Neural cell (in vitro differentiated cells): ENCODE data around the gene GABBR2.

Experiments used
- EP300 ChIP-seq: fragments of 450-650 bp; conservative IDR thresholded peaks from 2 replicates; pipeline ENCODE4 v1.6.1; 2014; ENCODE audit warnings: antibody characterized with exemption, mild to moderate bottlenecking, moderate library complexity; ENCODE audit not compliant: poor library complexity, severe bottlenecking
- POLR2AphosphoS5 ChIP-seq: IDR thresholded peaks from 2 replicates; pipeline ENCODE4 v1.6.1; 2012
- REST ChIP-seq: IDR thresholded peaks from 2 replicates; pipeline ENCODE4 v1.6.1; 2012; ENCODE audit warnings: borderline replicate concordance

GRCh38 chr9:98361645-98362044 lies 347.1 kb downstream of the GABBR2 start:
- no peak for TF ChIP-seq EP300
- no peak for TF ChIP-seq POLR2AphosphoS5
- TF ChIP-seq REST, result no peak
